PFSK-1 (cell line): ENCODE results near the gene SH3GL1.

Experiments used
- POLR2AphosphoS5 ChIP-seq: IDR thresholded peaks from 2 replicates; pipeline ENCODE4 v1.6.1; 2012; ENCODE audit warnings: low read depth, mild to moderate bottlenecking, control low read depth, low read length, moderate library complexity
- TF ChIP-seq, protein P1 (sequence below), 2 experiments: IDR thresholded peaks; 2 replicates each; pipeline versions ENCODE4 v1.6.1 to v1.8.0; 2011 to 2012; ENCODE audit warnings: low read depth in 2 of 2, low read length in 2 of 2, control low read depth in 1 of 2, inconsistent platforms in 1 of 2, mild to moderate bottlenecking in 1 of 2, moderate library complexity in 1 of 2; ENCODE audit not compliant: insufficient read depth in 1 of 2

DNA sequence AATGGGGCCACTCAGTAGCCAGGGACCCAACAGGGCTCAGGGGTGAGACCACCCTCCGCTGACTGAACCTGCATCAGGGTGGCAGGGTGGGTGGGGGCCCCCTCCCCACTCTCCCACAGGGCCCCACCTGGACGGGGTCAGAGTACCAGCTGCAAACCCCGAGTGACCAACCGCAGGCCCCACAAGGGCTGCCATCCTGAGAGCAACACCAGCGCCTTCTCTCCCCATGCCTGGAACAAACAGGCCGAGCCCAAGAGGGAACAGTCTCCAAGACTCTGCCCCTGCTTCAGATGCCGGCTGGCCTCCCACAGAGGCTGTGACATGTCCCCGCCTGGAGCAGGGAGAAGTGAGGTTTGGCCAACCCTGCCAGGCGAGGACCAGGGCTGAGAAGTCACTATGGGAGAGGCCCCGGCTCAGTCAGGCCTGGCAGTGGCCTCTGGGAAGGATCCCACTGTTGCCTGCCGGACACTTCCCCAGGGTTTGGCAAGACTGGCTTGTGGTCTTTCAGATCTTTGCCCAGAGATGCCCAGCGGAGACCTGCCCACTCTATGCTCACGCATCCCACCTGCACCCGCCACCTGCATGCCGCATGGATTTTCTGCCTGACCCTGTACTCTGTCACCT lies 29.8 kb downstream of the SH3GL1 start:
- TF ChIP-seq, protein P1, sequence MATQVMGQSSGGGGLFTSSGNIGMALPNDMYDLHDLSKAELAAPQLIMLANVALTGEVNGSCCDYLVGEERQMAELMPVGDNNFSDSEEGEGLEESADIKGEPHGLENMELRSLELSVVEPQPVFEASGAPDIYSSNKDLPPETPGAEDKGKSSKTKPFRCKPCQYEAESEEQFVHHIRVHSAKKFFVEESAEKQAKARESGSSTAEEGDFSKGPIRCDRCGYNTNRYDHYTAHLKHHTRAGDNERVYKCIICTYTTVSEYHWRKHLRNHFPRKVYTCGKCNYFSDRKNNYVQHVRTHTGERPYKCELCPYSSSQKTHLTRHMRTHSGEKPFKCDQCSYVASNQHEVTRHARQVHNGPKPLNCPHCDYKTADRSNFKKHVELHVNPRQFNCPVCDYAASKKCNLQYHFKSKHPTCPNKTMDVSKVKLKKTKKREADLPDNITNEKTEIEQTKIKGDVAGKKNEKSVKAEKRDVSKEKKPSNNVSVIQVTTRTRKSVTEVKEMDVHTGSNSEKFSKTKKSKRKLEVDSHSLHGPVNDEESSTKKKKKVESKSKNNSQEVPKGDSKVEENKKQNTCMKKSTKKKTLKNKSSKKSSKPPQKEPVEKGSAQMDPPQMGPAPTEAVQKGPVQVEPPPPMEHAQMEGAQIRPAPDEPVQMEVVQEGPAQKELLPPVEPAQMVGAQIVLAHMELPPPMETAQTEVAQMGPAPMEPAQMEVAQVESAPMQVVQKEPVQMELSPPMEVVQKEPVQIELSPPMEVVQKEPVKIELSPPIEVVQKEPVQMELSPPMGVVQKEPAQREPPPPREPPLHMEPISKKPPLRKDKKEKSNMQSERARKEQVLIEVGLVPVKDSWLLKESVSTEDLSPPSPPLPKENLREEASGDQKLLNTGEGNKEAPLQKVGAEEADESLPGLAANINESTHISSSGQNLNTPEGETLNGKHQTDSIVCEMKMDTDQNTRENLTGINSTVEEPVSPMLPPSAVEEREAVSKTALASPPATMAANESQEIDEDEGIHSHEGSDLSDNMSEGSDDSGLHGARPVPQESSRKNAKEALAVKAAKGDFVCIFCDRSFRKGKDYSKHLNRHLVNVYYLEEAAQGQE (IDR thresholded peaks at IDR 0.05; ENCODE audit: insufficient read depth in 1 of 2, low read depth in 2 of 2, low read length in 2 of 2): no peak
- no peak for TF ChIP-seq POLR2AphosphoS5
